ENCODE measurements around the gene BTG1.

DNA sequence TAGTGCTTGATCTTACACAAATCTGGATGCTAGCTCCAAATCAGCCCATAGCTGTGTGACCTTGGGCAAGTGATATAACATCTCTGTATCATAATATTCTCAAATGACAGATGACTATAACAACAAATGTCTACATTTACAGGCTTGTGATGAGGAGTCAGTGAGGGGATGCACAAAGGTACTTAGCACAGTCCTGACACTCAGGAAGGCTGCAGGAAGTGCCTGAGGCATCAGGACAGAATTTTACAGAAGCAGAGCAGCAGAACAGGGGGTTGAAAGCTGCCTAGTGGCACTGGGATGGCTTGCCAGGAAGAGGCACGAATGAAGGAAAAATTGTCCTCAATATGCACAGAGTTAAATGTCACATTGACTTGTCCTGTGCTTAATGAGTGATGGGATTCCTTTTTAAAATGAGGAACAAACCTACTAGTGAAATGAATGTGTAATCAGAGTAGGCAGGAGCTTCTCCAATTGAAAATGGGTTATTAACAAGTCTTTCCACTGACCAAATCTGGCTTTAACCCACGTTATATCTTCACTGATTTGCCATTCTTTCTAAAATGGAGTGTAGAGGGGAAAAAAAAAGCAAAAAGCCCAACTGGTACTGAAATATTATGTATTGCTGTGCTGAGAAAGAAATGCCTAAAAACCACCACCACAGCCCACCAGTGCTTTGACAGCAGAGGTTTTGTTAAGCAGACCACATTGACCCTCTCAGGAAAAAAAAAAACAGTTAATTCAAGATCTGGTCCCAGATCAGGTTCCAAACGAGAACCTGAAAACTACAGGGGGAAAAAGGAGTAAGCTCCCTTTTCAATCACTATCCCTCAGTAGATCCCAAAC lies 11.6 kb downstream of the BTG1 start:
- TF ChIP-seq POLR2AphosphoS5 (IDR thresholded peaks at IDR 0.05) (peak in 2 of 3 donors; percentile 3 to 18), POLR2A (IDR thresholded peaks at IDR 0.05) (no peak)

Measured in transverse colon (tissue), 3 donors.